Tibial nerve (tissue), 4 donors: Measurements from ENCODE around the gene THUMPD1. TPM values are rescaled to one million over a fixed set of nuclear protein-coding genes. Genes with fewer than 3 reads are reported as not detected.

Experiments used
- DNase-seq, 2 donors: peaks; one replicate each; pipeline ENCODE4 v3.0.0-alpha.2; 2019; ENCODE audit warnings: low spot score in 2 of 2
- H3K27ac ChIP-seq, 4 donors: fragments of 200-600 bp; sonication (generic) in 3 of 4; one replicate each; pipeline ENCODE4 v1.5.1; 2017 to 2019; ENCODE audit warnings: mild to moderate bottlenecking in 1 of 4
- H3K27me3 ChIP-seq, 2 donors: fragments of 200-600 bp; sonication (generic) in 1 of 2; one replicate each; pipeline versions ENCODE4 v1.5.1 to v1.6.0; 2017 to 2019
- H3K36me3 ChIP-seq, 3 donors: fragments of 200-600 bp; sonication (generic); one replicate each; pipeline ENCODE4 v1.5.1; 2018 to 2019
- H3K4me1 ChIP-seq, 4 donors: fragments of 200-600 bp; sonication (generic) in 3 of 4; one replicate each; pipeline ENCODE4 v1.5.1; 2017 to 2019
- H3K4me3 ChIP-seq, 4 donors: fragments of 200-600 bp; sonication (generic) in 3 of 4; one replicate each; pipeline ENCODE4 v1.5.1; 2017 to 2019; ENCODE audit warnings: mild to moderate bottlenecking in 1 of 4, moderate library complexity in 1 of 4
- H3K9me3 ChIP-seq, 4 donors: fragments of 200-600 bp; sonication (generic) in 3 of 4; one replicate each; pipeline ENCODE4 v1.5.1; 2017 to 2019
- CTCF ChIP-seq, 5 experiments: fragments of 200-600 bp in 3 of 5; fragments of 450-650 bp in 2 of 5; sonication (generic) in 3 of 5; IDR thresholded peaks; one replicate each; pipeline ENCODE4 v1.5.1; 2016 to 2019; ENCODE audit warnings: antibody characterized with exemption in 5 of 5, mild to moderate bottlenecking in 3 of 5, moderate library complexity in 2 of 5
- EP300 ChIP-seq, 2 donors: sonication (generic); formaldehyde crosslinking; IDR thresholded peaks; one replicate each; pipeline ENCODE4 v1.6.1; 2017; ENCODE audit warnings: antibody characterized with exemption in 2 of 2, mild to moderate bottlenecking in 1 of 2
- POLR2A ChIP-seq, 2 donors: fragments of 450-650 bp; IDR thresholded peaks; one replicate each; pipeline ENCODE4 v1.6.1; 2017; ENCODE audit warnings: antibody characterized with exemption in 2 of 2, mild to moderate bottlenecking in 2 of 2, moderate library complexity in 2 of 2
- WGBS, 2 donors: methylation state at CpG; one replicate each; pipeline ENCODE4 v1.1.5; 2018; 5-methylcytosine and 5-hydroxymethylcytosine counted together
- total RNA-seq, 4 donors: library from RNA; depleted of rRNA; stranded (reverse); fragments of >200 nt; gene quantifications; one replicate each; pipeline ENCODE4 v1.1.0, GENCODE V29; 2016

THUMPD1 gene
- total RNA-seq, 4 donors from 2014 or later, result 33.6 to 58.4 (median 49.8) TPM

DNA sequence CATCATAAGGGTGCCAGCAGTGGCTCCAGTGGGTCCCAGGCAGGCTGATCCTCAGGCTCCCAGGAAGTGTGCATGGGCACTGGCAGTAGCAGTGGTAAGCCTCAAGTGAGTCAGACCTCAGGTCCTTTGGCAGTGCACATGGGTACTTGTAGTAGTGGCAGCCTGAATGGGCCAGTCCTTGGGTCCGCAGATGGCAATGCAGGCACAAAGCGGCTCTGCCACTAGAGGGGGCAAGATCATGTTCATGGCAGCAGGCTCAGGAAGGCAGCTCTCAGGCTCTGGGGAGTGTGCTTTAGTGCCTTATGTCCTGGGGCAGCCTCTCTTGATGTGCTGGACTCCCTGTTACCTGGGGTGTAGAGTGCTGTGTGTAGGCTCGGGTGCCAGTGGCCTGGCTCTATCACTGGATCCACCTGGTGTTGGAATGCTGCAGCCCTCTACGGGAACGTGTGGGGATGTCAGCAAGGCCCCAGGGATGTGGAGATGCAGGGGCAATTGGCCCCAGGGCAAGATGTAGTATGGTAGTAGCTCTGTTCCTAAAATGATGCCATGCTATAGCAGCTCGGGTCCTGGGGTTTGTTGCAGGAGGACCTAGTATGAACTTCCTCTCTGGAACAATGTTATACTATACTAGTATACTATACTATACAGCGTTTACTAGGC lies 33.2 kb upstream of the THUMPD1 start:
- no peak for DNase-seq
- no peaks in the 10 kb centered on the region for H3K27me3 ChIP-seq
- H3K27ac ChIP-seq, result no peak overlapping the region
- no peak for TF ChIP-seq EP300 (IDR thresholded peaks at IDR 0.05)
- TF ChIP-seq CTCF (IDR thresholded peaks at IDR 0.05), result peak in 1 of 5 experiments; percentile 33
- no peak for TF ChIP-seq POLR2A (IDR thresholded peaks at IDR 0.05)
- no peak overlapping the region for H3K4me3 ChIP-seq
- WGBS, 2 donors, result 57 to 71% methylated on average over 4 to 7 of the region's 7 CpGs
- H3K9me3 ChIP-seq, result peaks cover 0 to 5% (median 0%) of the 10 kb centered on the region in 4 donors
- H3K4me1 ChIP-seq, result no peaks in the 10 kb centered on the region
- peaks cover 0 to 18% (median 0%) of the 10 kb centered on the region in 3 donors for H3K36me3 ChIP-seq

DNA sequence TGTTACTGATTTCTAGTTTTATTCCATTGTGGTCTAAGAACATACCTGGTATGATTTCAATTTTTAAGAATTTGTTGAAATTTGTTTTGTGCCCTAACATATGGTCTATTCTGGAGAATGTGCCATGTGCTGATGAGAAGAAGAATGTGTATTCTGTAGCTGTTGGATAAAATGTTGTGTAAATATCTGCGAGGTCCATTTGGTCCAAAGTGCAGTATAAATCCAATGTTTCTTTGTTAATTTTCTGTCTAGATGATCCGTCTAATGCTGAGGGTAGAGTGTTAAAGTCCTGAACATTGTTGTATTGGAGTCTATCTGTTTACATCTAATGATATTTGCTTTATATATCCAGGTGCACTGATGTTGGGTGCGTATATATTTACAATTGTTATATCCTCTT lies 32.1 kb upstream of the THUMPD1 start:
- Histone ChIP-seq H3K4me1 (no peaks in the 10 kb centered on the region), H3K4me3 (no peak overlapping the region), H3K9me3 (peaks cover 0 to 5% (median 0%) of the 10 kb centered on the region in 4 donors), H3K27me3 (no peaks in the 10 kb centered on the region), H3K27ac (no peak overlapping the region), H3K36me3 (peaks cover 0 to 17% (median 0%) of the 10 kb centered on the region in 3 donors)
- no peak for DNase-seq
- 88 to 95% methylated on average over 3 of the region's 3 CpGs for WGBS, 2 donors
- no peak for TF ChIP-seq CTCF (IDR thresholded peaks at IDR 0.05)
- no peak for TF ChIP-seq POLR2A (IDR thresholded peaks at IDR 0.05)
- no peak for TF ChIP-seq EP300 (IDR thresholded peaks at IDR 0.05)

DNA sequence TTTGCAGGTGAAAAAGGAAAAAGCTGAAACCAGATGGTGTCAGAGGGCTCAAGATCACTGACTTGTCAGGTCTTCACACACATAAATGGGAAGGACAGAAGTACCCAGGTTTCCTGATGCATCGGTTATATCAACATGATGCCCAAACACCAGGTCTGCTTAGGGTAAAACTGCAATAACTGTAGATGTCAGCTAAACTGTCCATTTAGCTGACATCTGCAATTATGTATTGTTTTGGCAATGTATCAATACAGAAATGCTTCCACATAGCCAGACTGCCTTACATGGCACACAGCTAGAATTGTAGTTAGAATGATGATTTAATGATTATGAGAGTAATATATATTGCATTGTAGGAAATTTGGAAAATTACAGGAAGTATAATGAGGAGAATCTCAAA lies 27.2 kb upstream of the THUMPD1 start:
- Histone ChIP-seq H3K9me3 (peaks cover 0 to 5% (median 0%) of the 10 kb centered on the region in 4 donors), H3K4me1 (peaks cover 0 to 4% (median 0%) of the 10 kb centered on the region in 4 donors), H3K27me3 (no peaks in the 10 kb centered on the region), H3K4me3 (no peak overlapping the region), H3K27ac (no peak overlapping the region), H3K36me3 (no peaks in the 10 kb centered on the region)
- 44 to 61% methylated on average over 1 of the region's 1 CpG for WGBS, 2 donors
- no peak for TF ChIP-seq EP300 (IDR thresholded peaks at IDR 0.05)
- TF ChIP-seq POLR2A (IDR thresholded peaks at IDR 0.05), result no peak
- TF ChIP-seq CTCF (IDR thresholded peaks at IDR 0.05), result no peak
- no peak for DNase-seq

- Histone ChIP-seq H3K9me3 (peaks cover 0 to 5% (median 0%) of the 10 kb centered on the region in 4 donors), H3K4me3 (no peak overlapping the region), H3K27ac (no peak overlapping the region), H3K36me3 (no peaks in the 10 kb centered on the region), H3K4me1 (peaks cover 0 to 4% (median 0%) of the 10 kb centered on the region in 4 donors), H3K27me3 (no peaks in the 10 kb centered on the region)
- no peak for DNase-seq
- no peak for TF ChIP-seq EP300 (IDR thresholded peaks at IDR 0.05)
- no peak for TF ChIP-seq POLR2A (IDR thresholded peaks at IDR 0.05)
- WGBS, 2 donors, result 96 to 100% methylated on average over 1 of the region's 1 CpG
These were observed 26.5 kb upstream of the THUMPD1 start for GRCh38 chr16:20768121-20768520.

DNA sequence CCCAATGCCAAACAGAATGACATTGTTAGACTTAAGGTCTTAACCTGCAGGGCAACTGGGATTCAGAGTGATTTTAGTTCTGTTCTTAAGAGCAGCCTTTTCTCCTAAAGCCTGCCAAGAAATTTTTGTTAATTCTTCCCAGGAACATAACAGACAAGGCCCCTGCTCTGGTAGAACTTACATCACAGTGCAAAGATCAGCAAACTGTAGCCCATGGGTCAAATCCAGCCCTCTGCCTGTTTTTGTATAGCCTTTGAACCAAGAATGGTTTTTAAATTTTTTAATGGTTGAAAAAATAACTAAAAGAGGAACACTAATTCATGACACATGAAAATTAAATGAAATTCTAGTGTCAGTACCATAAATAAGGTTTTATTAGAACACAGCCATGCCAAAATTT lies 26.0 kb upstream of the THUMPD1 start:
- H3K36me3 ChIP-seq, result no peaks in the 10 kb centered on the region
- no peak overlapping the region for H3K27ac ChIP-seq
- H3K4me1 ChIP-seq, result peaks cover 0 to 4% (median 0%) of the 10 kb centered on the region in 4 donors
- DNase-seq, result no peak
- no peaks in the 10 kb centered on the region for H3K27me3 ChIP-seq
- H3K4me3 ChIP-seq, result no peak overlapping the region
- H3K9me3 ChIP-seq, result peaks cover 0 to 2% (median 0%) of the 10 kb centered on the region in 4 donors
- no peak for TF ChIP-seq CTCF (IDR thresholded peaks at IDR 0.05)
- TF ChIP-seq EP300 (IDR thresholded peaks at IDR 0.05), result no peak
